ENCODE data around the gene JADE1.

JADE1 gene

GRCh38 chr4:128863312-128864075 lies 54.0 kb downstream of the JADE1 start:
- Histone ChIP-seq H2BK5ac (ENCODE audit: low read depth, low read length, poor library complexity, severe bottlenecking) (no peak overlapping the region), H4K91ac (ENCODE audit: low read length) (peak overlapping the region; percentile 79), H3K27me3 (ENCODE audit: control insufficient read depth in 1 of 2, insufficient read depth in 1 of 2, low read length in 2 of 2) (no peaks in the 10 kb centered on the region), H2BK15ac (ENCODE audit: low read depth, poor library complexity, severe bottlenecking) (no peak overlapping the region), H2BK120ac (ENCODE audit: low read depth, low read length) (no peak overlapping the region), H2BK12ac (ENCODE audit: low read length in 2 of 2) (peak overlapping the region in 1 of 2 experiments; percentile 85), H3K14ac (ENCODE audit: low read length in 2 of 2) (no peak overlapping the region), H3K4me1 (ENCODE audit: control insufficient read depth, insufficient read depth, low read depth, low read length) (peaks cover 19% of the 10 kb centered on the region), H3K4ac (ENCODE audit: low read depth in 1 of 2, low read length in 2 of 2) (peak overlapping the region in 1 of 2 experiments; percentile 35), H3K79me1 (replicated peaks; ENCODE audit: low read length, poor library complexity, severe bottlenecking) (peaks cover 22% of the 10 kb centered on the region), H3K4me2 (ENCODE audit: low read length, poor library complexity, severe bottlenecking) (no peak overlapping the region), H4K8ac (ENCODE audit: low read length) (peak overlapping the region; percentile 56), H3K27ac (ENCODE audit: low read length, poor library complexity, severe bottlenecking) (peak overlapping the region; percentile 16), H2AFZ (ENCODE audit: low read depth, low read length) (no peak overlapping the region), H3K23ac (ENCODE audit: low read length in 2 of 2) (no peak overlapping the region), H3K9ac (ENCODE audit: low read length) (peak overlapping the region; percentile 64), H3K18ac (ENCODE audit: low read depth in 1 of 2, low read length in 2 of 2) (peak overlapping the region in 1 of 2 experiments; percentile 13), H3K9me3 (ENCODE audit: control insufficient read depth, low read length) (no peaks in the 10 kb centered on the region), H3K4me3 (ENCODE audit: insufficient read depth in 1 of 2, low read depth in 1 of 2, low read length in 2 of 2) (no peak overlapping the region), H2AK5ac (ENCODE audit: low read length, severe bottlenecking) (no peak overlapping the region), H3K36me3 (ENCODE audit: control insufficient read depth in 1 of 2, insufficient read depth in 2 of 2, low read depth in 1 of 2, low read length in 2 of 2) (peaks cover 49 to 72% of the 10 kb centered on the region in 2 experiments)
- 31% methylated on average over 8 of the region's 10 CpGs for WGBS
- peak; percentile 84 for DNase-seq

DNA sequence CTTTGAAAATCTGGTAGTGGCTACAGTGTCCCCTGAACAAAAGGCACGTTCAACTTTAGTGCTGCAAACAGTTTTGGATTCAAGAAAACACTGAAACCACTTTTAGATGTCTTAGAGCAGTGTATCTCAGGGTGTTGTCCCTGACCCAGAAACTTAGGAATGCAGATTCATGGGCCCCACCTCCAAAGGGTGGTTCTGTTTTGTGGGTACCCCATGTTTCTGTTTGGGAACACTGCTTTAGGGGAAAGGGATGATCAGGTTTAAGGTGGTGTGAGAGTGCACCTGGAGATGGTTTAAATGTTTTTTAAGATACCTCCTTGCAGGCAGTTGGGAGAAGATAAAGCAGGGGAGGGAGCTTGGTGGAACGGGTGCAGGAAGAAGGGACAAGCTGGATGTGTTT lies 55.6 kb downstream of the JADE1 start:
- Histone ChIP-seq H2AK5ac (ENCODE audit: low read length, severe bottlenecking) (no peak overlapping the region), H3K18ac (ENCODE audit: low read depth in 1 of 2, low read length in 2 of 2) (no peak overlapping the region), H3K9ac (ENCODE audit: low read length) (no peak overlapping the region), H3K4me3 (ENCODE audit: insufficient read depth in 1 of 2, low read depth in 1 of 2, low read length in 2 of 2) (no peak overlapping the region), H4K91ac (ENCODE audit: low read length) (no peak overlapping the region), H4K8ac (ENCODE audit: low read length) (no peak overlapping the region), H3K9me3 (ENCODE audit: control insufficient read depth, low read length) (no peaks in the 10 kb centered on the region), H2BK12ac (ENCODE audit: low read length in 2 of 2) (no peak overlapping the region), H3K14ac (ENCODE audit: low read length in 2 of 2) (no peak overlapping the region), H3K23ac (ENCODE audit: low read length in 2 of 2) (no peak overlapping the region), H2AFZ (ENCODE audit: low read depth, low read length) (no peak overlapping the region), H3K79me1 (replicated peaks; ENCODE audit: low read length, poor library complexity, severe bottlenecking) (peaks cover 27% of the 10 kb centered on the region), H2BK5ac (ENCODE audit: low read depth, low read length, poor library complexity, severe bottlenecking) (no peak overlapping the region), H3K4me2 (ENCODE audit: low read length, poor library complexity, severe bottlenecking) (no peak overlapping the region), H2BK120ac (ENCODE audit: low read depth, low read length) (no peak overlapping the region), H3K4me1 (ENCODE audit: control insufficient read depth, insufficient read depth, low read depth, low read length) (peaks cover 13% of the 10 kb centered on the region), H3K27ac (ENCODE audit: low read length, poor library complexity, severe bottlenecking) (no peak overlapping the region), H2BK15ac (ENCODE audit: low read depth, poor library complexity, severe bottlenecking) (no peak overlapping the region), H3K4ac (ENCODE audit: low read depth in 1 of 2, low read length in 2 of 2) (no peak overlapping the region), H3K27me3 (ENCODE audit: control insufficient read depth in 1 of 2, insufficient read depth in 1 of 2, low read length in 2 of 2) (no peaks in the 10 kb centered on the region), H3K36me3 (ENCODE audit: control insufficient read depth in 1 of 2, insufficient read depth in 2 of 2, low read depth in 1 of 2, low read length in 2 of 2) (peaks cover 42 to 87% of the 10 kb centered on the region in 2 experiments)
- no peak for DNase-seq
- WGBS, result 97% methylated on average over 2 of the region's 2 CpGs

GRCh38 chr4:128866269-128866668 lies 56.8 kb downstream of the JADE1 start:
- H3K36me3 ChIP-seq (ENCODE audit: control insufficient read depth in 1 of 2, insufficient read depth in 2 of 2, low read depth in 1 of 2, low read length in 2 of 2), result peaks cover 39 to 90% of the 10 kb centered on the region in 2 experiments
- no peaks in the 10 kb centered on the region for H3K9me3 ChIP-seq (ENCODE audit: control insufficient read depth, low read length)
- no peak overlapping the region for H3K27ac ChIP-seq (ENCODE audit: low read length, poor library complexity, severe bottlenecking)
- H3K9ac ChIP-seq (ENCODE audit: low read length), result no peak overlapping the region
- no peaks in the 10 kb centered on the region for H3K27me3 ChIP-seq (ENCODE audit: control insufficient read depth in 1 of 2, insufficient read depth in 1 of 2, low read length in 2 of 2)
- no peak overlapping the region for H3K4ac ChIP-seq (ENCODE audit: low read depth in 1 of 2, low read length in 2 of 2)
- no peak overlapping the region for H2BK120ac ChIP-seq (ENCODE audit: low read depth, low read length)
- H3K4me3 ChIP-seq (ENCODE audit: insufficient read depth in 1 of 2, low read depth in 1 of 2, low read length in 2 of 2), result no peak overlapping the region
- H3K4me2 ChIP-seq (ENCODE audit: low read length, poor library complexity, severe bottlenecking), result no peak overlapping the region
- 98% methylated on average over 2 of the region's 2 CpGs for WGBS
- no peak overlapping the region for H2BK5ac ChIP-seq (ENCODE audit: low read depth, low read length, poor library complexity, severe bottlenecking)
- H3K14ac ChIP-seq (ENCODE audit: low read length in 2 of 2), result no peak overlapping the region
- peaks cover 32% of the 10 kb centered on the region for H3K79me1 ChIP-seq (replicated peaks; ENCODE audit: low read length, poor library complexity, severe bottlenecking)
- no peak overlapping the region for H2AK5ac ChIP-seq (ENCODE audit: low read length, severe bottlenecking)
- no peak overlapping the region for H4K8ac ChIP-seq (ENCODE audit: low read length)
- H2BK12ac ChIP-seq (ENCODE audit: low read length in 2 of 2), result no peak overlapping the region
- no peak for DNase-seq
- peaks cover 8% of the 10 kb centered on the region for H3K4me1 ChIP-seq (ENCODE audit: control insufficient read depth, insufficient read depth, low read depth, low read length)
- no peak overlapping the region for H2AFZ ChIP-seq (ENCODE audit: low read depth, low read length)
- H2BK15ac ChIP-seq (ENCODE audit: low read depth, poor library complexity, severe bottlenecking), result no peak overlapping the region
- H4K91ac ChIP-seq (ENCODE audit: low read length), result no peak overlapping the region
- no peak overlapping the region for H3K23ac ChIP-seq (ENCODE audit: low read length in 2 of 2)
- no peak overlapping the region for H3K18ac ChIP-seq (ENCODE audit: low read depth in 1 of 2, low read length in 2 of 2)

- no peak for DNase-seq
- no peak overlapping the region for H4K91ac ChIP-seq (ENCODE audit: low read length)
- peaks cover 9% of the 10 kb centered on the region for H3K4me1 ChIP-seq (ENCODE audit: control insufficient read depth, insufficient read depth, low read depth, low read length)
- no peak overlapping the region for H4K8ac ChIP-seq (ENCODE audit: low read length)
- H3K9ac ChIP-seq (ENCODE audit: low read length), result no peak overlapping the region
- no peak overlapping the region for H3K4ac ChIP-seq (ENCODE audit: low read depth in 1 of 2, low read length in 2 of 2)
- H3K23ac ChIP-seq (ENCODE audit: low read length in 2 of 2), result no peak overlapping the region
- H3K4me3 ChIP-seq (ENCODE audit: insufficient read depth in 1 of 2, low read depth in 1 of 2, low read length in 2 of 2), result no peak overlapping the region
- no peak overlapping the region for H3K4me2 ChIP-seq (ENCODE audit: low read length, poor library complexity, severe bottlenecking)
- H3K9me3 ChIP-seq (ENCODE audit: control insufficient read depth, low read length), result no peaks in the 10 kb centered on the region
- 93% methylated on average over 1 of the region's 1 CpG for WGBS
- no peak overlapping the region for H2BK12ac ChIP-seq (ENCODE audit: low read length in 2 of 2)
- no peak overlapping the region for H2AK5ac ChIP-seq (ENCODE audit: low read length, severe bottlenecking)
- H2AFZ ChIP-seq (ENCODE audit: low read depth, low read length), result no peak overlapping the region
- H2BK15ac ChIP-seq (ENCODE audit: low read depth, poor library complexity, severe bottlenecking), result no peak overlapping the region
- peaks cover 39 to 90% of the 10 kb centered on the region in 2 experiments for H3K36me3 ChIP-seq (ENCODE audit: control insufficient read depth in 1 of 2, insufficient read depth in 2 of 2, low read depth in 1 of 2, low read length in 2 of 2)
- H3K14ac ChIP-seq (ENCODE audit: low read length in 2 of 2), result no peak overlapping the region
- H3K79me1 ChIP-seq (replicated peaks; ENCODE audit: low read length, poor library complexity, severe bottlenecking), result peaks cover 34% of the 10 kb centered on the region
- no peak overlapping the region for H2BK5ac ChIP-seq (ENCODE audit: low read depth, low read length, poor library complexity, severe bottlenecking)
- H2BK120ac ChIP-seq (ENCODE audit: low read depth, low read length), result no peak overlapping the region
- no peak overlapping the region for H3K18ac ChIP-seq (ENCODE audit: low read depth in 1 of 2, low read length in 2 of 2)
- no peak overlapping the region for H3K27ac ChIP-seq (ENCODE audit: low read length, poor library complexity, severe bottlenecking)
- no peaks in the 10 kb centered on the region for H3K27me3 ChIP-seq (ENCODE audit: control insufficient read depth in 1 of 2, insufficient read depth in 1 of 2, low read length in 2 of 2)
Observed at GRCh38 chr4:128866691-128867090, 57.2 kb downstream of the JADE1 start.
